ENCODE results near the gene P2RY2.

The P2RY2 gene

GRCh38 chr11:73218106-73218829, at the start of gene P2RY2:
P2RY2 (plus strand) TSS chr11:73218281; CDS start chr11:73234160, 15,879 bp downstream.
- DNase-seq, result no peak

- DNase-seq, result no peak
Observed at GRCh38 chr11:73168925-73169579, 49.0 kb upstream of the P2RY2 start.

GRCh38 chr11:73170140-73170539, 47.9 kb upstream of the P2RY2 start:
- no peak for DNase-seq

GRCh38 chr11:73171436-73172161, 46.5 kb upstream of the P2RY2 start:
- no peak for DNase-seq

GRCh38 chr11:73172992-73173656, 45.0 kb upstream of the P2RY2 start:
- DNase-seq, result no peak

- DNase-seq, result no peak
Observed at GRCh38 chr11:73173755-73174494, 44.2 kb upstream of the P2RY2 start.

GRCh38 chr11:73174495-73174791, 43.6 kb upstream of the P2RY2 start:
- no peak for DNase-seq

GRCh38 chr11:73175551-73176144, 42.4 kb upstream of the P2RY2 start:
- no peak for DNase-seq

- DNase-seq, result no peak
Observed at GRCh38 chr11:73176145-73176873, 41.8 kb upstream of the P2RY2 start.

GRCh38 chr11:73176874-73177155, 41.3 kb upstream of the P2RY2 start:
- DNase-seq, result no peak

GRCh38 chr11:73177380-73177777, 40.7 kb upstream of the P2RY2 start:
- DNase-seq, result no peak

GRCh38 chr11:73177778-73178539, 40.1 kb upstream of the P2RY2 start:
- DNase-seq, result peak; percentile 78 to 79

GRCh38 chr11:73178681-73179080, 39.4 kb upstream of the P2RY2 start:
- DNase-seq, result no peak

- no peak for DNase-seq
Observed at GRCh38 chr11:73182824-73183321, 35.2 kb upstream of the P2RY2 start.

GRCh38 chr11:73184953-73185671, 33.0 kb upstream of the P2RY2 start:
- DNase-seq, result peak; percentile 55 to 61

GRCh38 chr11:73185680-73186293, 32.3 kb upstream of the P2RY2 start:
- no peak for DNase-seq

GRCh38 chr11:73186294-73186850, 31.7 kb upstream of the P2RY2 start:
- DNase-seq, result no peak

GRCh38 chr11:73186886-73187285, 31.2 kb upstream of the P2RY2 start:
- DNase-seq, result no peak

GRCh38 chr11:73187854-73188253, 30.2 kb upstream of the P2RY2 start:
- no peak for DNase-seq

Data from SHP77 (cell line).